Measurements from ENCODE around the gene TBC1D1. TPM values are rescaled to one million over a fixed set of nuclear protein-coding genes. Genes with fewer than 3 reads are reported as not detected.

TBC1D1 gene
- total RNA-seq, 1 donor from 2014 or later, result 78.9 TPM

DNA sequence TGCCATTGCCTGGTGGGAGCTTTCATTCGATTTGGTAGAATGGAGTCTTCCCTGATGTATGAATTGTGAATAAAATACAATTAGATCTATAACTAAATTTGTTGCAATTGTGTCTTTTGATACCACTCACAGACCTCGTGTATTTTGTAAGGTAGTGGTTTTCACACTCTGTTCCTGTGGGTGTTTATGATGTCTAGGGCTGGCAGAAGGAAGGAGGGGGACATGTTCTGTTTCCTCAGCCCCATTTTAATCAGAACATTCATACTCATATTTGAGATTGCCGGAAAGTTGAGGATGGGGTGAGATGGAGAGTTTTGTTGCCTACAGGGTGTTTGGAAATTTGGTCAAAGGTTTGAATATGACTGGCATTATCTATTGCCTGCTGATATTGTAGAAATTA, 112.2 kb downstream of the TBC1D1 start:
- no peaks in the 10 kb centered on the region for H3K36me3 Mint-ChIP-seq
- H3K27ac Mint-ChIP-seq, result peak overlapping the region; percentile 21

DNA sequence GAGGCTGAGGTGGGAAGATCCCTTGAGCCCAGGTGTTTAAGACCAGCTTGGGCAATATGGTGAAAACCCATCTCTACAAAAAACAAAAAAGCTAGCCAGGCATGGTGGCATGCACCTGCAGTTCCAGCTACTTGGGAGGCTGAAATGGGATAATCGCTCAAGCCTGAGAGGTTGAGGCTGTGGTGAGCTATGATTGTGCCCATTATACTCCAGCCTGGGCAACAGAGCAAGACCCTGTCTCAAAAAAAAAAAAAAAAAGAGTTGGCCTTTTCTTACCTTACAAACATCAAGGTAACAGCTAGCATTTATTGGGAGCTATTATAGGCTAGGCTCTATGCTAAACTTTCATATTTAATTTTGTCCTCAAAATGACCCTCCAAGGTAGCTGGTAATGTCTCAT, 112.7 kb downstream of the TBC1D1 start:
- DNase-seq (ENCODE audit: low spot score in 2 of 2, unreplicated experiment in 2 of 2), result no peak
- Mint-ChIP-seq H3K4me3 (no peak overlapping the region), H3K27me3 (ENCODE audit: low read depth) (no peaks in the 10 kb centered on the region), H3K4me1 (peaks cover 42% of the 10 kb centered on the region), H3K9me3 (no peaks in the 10 kb centered on the region), H3K27ac (no peak overlapping the region), H3K36me3 (no peaks in the 10 kb centered on the region)
- TF ChIP-seq CTCF (IDR thresholded peaks at IDR 0.05; ENCODE audit: unreplicated experiment), result no peak

More for the DNA sequence above, 112.2 kb downstream of the TBC1D1 start:
- TF ChIP-seq CTCF (IDR thresholded peaks at IDR 0.05; ENCODE audit: unreplicated experiment), result no peak
- H3K27me3 Mint-ChIP-seq (ENCODE audit: low read depth), result no peaks in the 10 kb centered on the region
- H3K4me1 Mint-ChIP-seq, result peaks cover 37% of the 10 kb centered on the region
- DNase-seq (ENCODE audit: low spot score in 2 of 2, unreplicated experiment in 2 of 2), result no peak
- no peak overlapping the region for H3K4me3 Mint-ChIP-seq
- H3K9me3 Mint-ChIP-seq, result no peaks in the 10 kb centered on the region

DNA sequence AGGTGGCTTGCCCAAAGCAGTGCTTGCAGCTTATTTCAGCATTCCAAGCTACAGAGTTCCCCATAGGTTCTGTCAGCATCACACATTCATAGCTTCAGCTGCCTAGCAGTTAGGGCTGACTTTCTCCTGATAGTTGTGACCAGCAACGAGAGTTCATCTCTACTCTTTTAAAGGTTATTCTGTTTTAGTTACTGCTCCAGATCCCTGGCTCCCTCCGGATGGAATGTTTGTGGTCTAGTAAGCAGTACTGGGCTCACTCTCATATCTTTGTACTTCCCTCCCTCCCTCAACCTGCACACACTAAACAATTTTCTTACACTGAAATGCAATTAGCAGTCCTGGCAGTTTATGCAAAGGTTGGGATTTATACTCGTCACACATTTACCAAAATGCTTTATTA, 113.2 kb downstream of the TBC1D1 start:
- no peak overlapping the region for H3K4me3 Mint-ChIP-seq
- no peaks in the 10 kb centered on the region for H3K36me3 Mint-ChIP-seq
- no peak for DNase-seq (ENCODE audit: low spot score in 2 of 2, unreplicated experiment in 2 of 2)
- no peaks in the 10 kb centered on the region for H3K27me3 Mint-ChIP-seq (ENCODE audit: low read depth)
- peaks cover 46% of the 10 kb centered on the region for H3K4me1 Mint-ChIP-seq
- peak overlapping the region; percentile 66 for H3K27ac Mint-ChIP-seq
- TF ChIP-seq CTCF (IDR thresholded peaks at IDR 0.05; ENCODE audit: unreplicated experiment), result no peak
- H3K9me3 Mint-ChIP-seq, result no peaks in the 10 kb centered on the region

- H3K4me1 Mint-ChIP-seq, result peaks cover 44% of the 10 kb centered on the region
These were observed 114.0 kb downstream of the TBC1D1 start for GRCh38 chr4:38004887-38005286.

GRCh38 chr4:38005637-38006036, 114.8 kb downstream of the TBC1D1 start:
- TF ChIP-seq CTCF (IDR thresholded peaks at IDR 0.05; ENCODE audit: unreplicated experiment), result no peak
- H3K36me3 Mint-ChIP-seq, result no peaks in the 10 kb centered on the region
- peaks cover 49% of the 10 kb centered on the region for H3K4me1 Mint-ChIP-seq
- no peaks in the 10 kb centered on the region for H3K27me3 Mint-ChIP-seq (ENCODE audit: low read depth)
- H3K4me3 Mint-ChIP-seq, result no peak overlapping the region
- peak overlapping the region; percentile 68 for H3K27ac Mint-ChIP-seq
- H3K9me3 Mint-ChIP-seq, result no peaks in the 10 kb centered on the region
- DNase-seq (ENCODE audit: low spot score in 2 of 2, unreplicated experiment in 2 of 2), result no peak

More at GRCh38 chr4:38004887-38005286, 114.0 kb downstream of the TBC1D1 start:
- Mint-ChIP-seq H3K27me3 (ENCODE audit: low read depth) (no peaks in the 10 kb centered on the region), H3K27ac (peak overlapping the region; percentile 68), H3K36me3 (no peaks in the 10 kb centered on the region), H3K4me3 (no peak overlapping the region), H3K9me3 (no peaks in the 10 kb centered on the region)
- TF ChIP-seq CTCF (IDR thresholded peaks at IDR 0.05; ENCODE audit: unreplicated experiment), result no peak
- no peak for DNase-seq (ENCODE audit: low spot score in 2 of 2, unreplicated experiment in 2 of 2)

DNA sequence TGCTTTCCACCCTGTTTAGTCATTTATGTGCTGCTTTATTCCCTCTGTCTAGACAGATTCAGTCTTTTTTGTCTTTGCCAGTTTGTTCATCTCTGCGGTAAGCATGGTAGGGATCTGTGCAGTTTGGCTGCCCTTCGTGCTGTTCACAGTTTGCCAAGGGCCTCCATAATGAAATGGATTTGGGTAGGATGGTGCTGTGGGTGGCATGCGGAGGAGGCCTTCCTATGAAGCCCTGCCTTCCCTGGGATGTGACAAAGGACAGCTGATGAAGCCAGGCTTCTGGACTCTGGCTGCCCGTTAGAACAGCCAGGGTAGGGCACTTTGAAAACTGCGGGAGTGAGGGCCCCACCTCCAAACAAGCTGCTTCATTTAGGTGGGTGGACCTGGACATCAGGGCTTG, 116.8 kb downstream of the TBC1D1 start:
- Mint-ChIP-seq H3K4me1 (peaks cover 43% of the 10 kb centered on the region), H3K27me3 (ENCODE audit: low read depth) (no peaks in the 10 kb centered on the region), H3K27ac (no peak overlapping the region), H3K4me3 (no peak overlapping the region), H3K9me3 (no peaks in the 10 kb centered on the region), H3K36me3 (no peaks in the 10 kb centered on the region)
- TF ChIP-seq CTCF (IDR thresholded peaks at IDR 0.05; ENCODE audit: unreplicated experiment), result no peak
- no peak for DNase-seq (ENCODE audit: low spot score in 2 of 2, unreplicated experiment in 2 of 2)

Measured in mesothelial cell of epicardium (in vitro differentiated cells).